HCEC 1CT (cell line): ENCODE data around the gene NCK1.

ENCODE experiments used
- DNase-seq: peaks from one replicate; pipeline ENCODE4 v3.0.0-alpha.2; 2017

Gene NCK1

GRCh38 chr3:136861890-136862616, at the start of gene NCK1:
NCK1 (plus strand) TSS chr3:136862208; CDS start chr3:136928002, 65,794 bp downstream.
- DNase-seq: peak; percentile 98

DNA sequence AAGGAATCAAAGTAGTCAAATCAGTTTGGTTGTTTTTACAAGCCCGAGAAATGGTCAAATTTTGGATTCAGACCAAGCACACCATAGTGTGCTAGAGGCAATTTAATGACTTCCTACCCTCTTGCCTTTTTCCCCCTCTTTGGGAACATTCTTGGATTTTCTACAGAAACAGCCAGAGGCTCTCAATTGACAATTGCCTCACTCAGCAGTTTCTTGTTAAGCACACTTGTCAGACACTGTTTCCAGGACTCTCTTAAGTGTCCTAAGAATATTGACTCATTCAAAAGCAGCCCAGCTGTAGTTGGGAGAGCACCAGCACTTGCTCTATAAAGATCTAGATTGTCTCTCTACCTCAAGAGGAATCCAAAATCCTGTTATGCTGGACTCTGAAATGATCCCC, 44.6 kb upstream of the NCK1 start:
- DNase-seq: peak; percentile 45

GRCh38 chr3:136818191-136818768, 43.7 kb upstream of the NCK1 start:
- DNase-seq: peak; percentile 95

GRCh38 chr3:136818769-136819391, 43.1 kb upstream of the NCK1 start, which contains the start of gene SLC35G2:
SLC35G2 (plus strand) TSS chr3:136819126; CDS start chr3:136854461, 35,335 bp downstream.
- DNase-seq: peak; percentile 42

GRCh38 chr3:136819392-136819730, 42.6 kb upstream of the NCK1 start:
- DNase-seq: peak; percentile 85

- DNase-seq: peak; percentile 52
Measured at GRCh38 chr3:136819731-136820679, 42.0 kb upstream of the NCK1 start.

DNA sequence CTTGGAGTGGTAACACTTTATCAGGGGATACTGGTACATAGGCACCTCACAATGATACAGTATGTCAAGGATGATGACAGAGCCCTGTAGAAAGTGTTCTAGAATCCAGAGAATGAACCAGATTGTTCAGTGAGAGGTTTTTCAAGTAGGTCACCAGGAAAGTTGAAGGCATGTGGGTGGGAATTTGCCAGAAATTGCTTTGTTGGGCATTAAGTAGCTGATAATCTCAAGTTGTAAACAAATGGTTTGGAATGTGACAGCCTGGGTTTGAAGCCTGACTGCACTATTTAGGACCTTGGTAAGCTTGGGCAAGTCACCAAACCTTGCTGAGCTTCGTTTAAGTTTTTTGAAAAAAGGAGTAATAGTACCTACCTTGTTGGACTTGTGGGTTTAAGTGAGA, 30.5 kb upstream of the NCK1 start:
- DNase-seq: no peak

DNA sequence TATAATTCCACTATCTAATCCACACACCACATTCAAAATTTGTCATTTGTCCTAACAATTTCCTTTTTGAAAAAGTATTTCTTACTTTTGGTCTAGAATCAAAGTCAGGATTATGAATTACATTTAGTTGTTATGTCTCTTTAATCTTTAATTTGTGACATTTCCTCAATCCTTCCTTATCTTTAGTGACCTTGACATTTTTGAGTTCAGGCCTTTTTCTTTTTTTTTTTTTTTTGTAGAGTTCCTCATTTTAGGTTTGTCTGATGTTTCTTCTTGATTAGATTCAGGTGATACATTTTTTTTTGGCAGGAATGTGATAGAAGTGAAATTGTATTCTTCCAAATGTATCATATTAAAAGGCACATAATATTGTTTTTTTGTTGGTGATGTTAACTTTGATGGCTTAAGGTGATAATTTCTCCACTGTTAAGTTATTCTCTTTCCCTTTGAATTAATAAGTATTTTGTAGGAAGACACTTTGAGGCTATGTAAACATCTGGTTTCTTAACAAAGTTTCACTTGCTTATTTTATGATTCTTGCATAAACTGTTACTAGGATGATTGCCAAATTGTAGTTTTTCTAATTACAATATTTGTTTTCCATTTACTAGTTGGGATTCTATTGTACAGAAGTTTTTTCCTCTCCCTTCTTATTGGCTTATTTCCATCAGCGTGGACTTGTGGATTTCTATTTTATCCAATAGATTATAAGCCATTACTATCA, 26.8 kb upstream of the NCK1 start:
- no peak for DNase-seq

DNA sequence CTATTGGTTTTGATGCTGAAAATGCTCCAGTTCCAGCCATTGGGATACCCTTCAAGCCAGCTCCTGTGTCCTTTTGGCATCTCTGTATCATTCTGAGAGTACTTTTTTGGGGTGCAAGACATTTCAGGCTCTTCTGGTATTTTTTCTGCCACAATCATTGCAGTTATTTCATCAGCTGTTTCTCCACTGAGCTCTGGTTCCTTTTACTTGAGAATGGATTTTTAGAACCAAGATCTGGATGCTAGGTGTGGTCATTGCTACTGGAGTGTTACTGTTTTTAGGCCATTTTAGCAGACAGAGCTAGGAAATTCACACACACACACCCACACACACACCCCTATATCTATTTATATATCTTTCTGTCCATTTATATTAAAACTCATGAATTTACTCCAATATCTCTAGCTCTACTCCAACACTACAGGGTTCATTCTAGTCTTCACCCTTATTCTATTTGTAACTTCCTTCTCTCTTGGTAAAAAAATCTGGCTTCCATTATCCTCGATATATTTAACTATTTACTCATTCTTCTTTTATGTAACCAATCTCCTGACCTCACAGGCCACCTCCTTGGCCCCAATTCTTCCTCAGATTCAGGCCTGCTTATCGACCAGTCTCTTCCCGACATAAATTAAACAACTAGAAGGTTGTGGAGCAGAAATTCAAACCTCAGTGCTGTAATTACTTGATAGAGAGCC, 26.0 kb upstream of the NCK1 start:
- DNase-seq: peak; percentile 55

DNA sequence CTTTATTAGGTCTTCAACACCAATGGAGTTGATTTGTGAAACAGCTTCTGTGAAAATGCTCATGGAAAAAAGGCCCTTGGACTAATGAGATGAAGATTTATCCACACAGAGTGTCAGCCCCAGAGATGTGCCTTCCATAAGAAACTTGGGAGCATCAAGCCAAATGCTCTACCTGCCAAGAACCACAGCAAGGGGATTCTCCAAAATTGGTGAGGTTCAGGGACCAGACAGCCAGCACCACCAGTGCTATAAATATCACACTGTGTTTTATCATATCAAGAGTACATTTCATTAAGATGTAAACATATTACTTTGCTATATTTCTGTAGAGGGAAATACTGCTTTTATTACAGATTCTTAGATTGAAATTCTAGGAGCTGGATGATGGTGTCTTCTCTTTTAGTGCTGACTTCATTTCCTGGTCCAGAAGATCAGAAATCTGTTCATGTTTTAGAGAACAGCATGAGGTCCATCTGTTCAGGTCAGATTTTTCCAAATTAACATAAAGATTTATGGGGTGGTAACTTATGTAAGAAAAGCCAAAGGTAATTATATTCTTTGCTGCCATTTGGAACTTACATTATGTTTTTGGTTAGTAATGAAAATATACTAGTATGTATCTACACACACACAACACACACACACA, 25.4 kb upstream of the NCK1 start:
- no peak for DNase-seq

DNA sequence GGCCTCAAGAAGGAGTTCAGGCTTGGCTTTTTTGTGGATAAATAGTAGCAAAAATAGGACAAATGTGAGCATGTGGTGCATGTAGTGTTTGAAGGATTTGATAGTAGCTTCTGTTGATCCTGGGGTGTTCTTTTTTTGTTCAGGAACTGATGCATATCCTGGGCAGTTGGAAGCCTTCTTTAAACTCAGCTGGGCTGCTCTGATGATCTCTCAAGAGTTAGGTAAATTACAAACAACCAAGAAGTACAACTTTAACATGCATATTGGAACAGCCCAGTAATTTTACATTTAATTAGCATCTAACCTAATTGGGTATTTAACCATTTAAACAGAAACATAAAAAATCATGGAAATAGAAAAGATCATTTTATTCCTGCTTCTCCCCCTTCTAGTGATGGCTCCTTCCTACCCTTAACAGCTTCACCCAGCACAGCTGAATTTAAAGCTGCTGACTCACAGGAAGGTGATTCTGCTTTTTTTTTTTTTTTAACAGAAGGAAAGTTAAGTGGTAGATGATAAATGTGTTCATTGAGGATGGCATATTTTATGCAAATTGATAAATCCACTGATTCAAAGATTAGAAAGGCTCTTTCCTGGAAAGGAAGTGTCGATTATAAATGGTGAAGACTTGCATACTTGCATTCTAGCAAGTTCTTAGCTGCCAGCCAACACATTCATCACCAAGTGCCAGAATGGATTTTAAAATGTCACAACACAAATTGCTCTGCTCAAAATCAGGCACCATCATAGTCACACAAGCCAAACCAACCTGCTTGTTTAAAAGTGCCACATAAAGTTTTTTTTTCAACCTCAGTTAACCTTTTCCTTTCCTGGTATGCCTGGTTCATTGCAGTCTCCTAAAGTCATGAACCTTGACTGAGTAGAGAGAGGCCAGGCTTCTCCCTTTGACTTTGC, 23.1 kb upstream of the NCK1 start:
- DNase-seq: peak; percentile 69

GRCh38 chr3:136839556-136839931, 22.5 kb upstream of the NCK1 start:
- no peak for DNase-seq

DNA sequence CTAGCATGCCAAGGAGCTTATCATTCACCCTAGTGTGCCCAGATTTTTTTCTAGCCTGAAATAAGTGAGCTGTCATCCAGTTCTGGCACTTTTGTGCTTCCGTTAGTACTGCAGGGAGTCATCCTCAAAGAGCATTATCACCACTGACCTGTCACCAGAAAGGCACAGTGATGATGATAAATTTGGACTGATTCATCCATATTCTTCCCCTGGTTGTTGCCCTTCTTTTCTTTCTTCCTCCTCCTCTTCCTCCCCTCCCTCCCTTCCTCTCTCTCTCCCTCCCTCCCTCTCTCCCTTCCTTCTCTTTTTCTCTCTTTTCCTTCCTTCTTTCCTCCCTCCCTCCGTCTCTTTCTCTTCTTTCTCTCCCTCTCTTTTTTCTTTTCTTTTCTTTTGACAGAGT, 21.8 kb upstream of the NCK1 start:
- no peak for DNase-seq

GRCh38 chr3:136842294-136842693, 19.7 kb upstream of the NCK1 start:
- no peak for DNase-seq

GRCh38 chr3:136844724-136845123, 17.3 kb upstream of the NCK1 start:
- DNase-seq: no peak

DNA sequence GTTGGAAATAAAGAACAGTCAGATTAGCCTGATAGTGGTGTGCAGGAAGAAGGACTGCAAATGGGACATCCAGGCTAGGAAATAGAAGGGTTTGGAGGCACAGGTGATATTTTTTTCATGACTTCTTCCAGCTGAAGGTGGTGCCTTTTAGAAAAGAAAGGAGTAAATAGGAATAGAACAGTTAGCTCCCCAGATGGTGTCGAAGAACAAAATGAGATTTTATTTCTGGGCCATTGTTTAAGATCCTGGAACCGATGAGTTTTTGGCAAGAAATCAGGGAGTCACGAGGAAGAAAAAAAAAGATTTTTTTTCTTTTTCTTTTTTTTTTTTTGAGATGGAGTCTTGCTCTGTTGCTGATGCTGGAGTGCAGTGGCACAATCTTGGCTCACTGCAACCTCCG, 9.8 kb upstream of the NCK1 start:
- no peak for DNase-seq

- no peak for DNase-seq
Measured at GRCh38 chr3:136856665-136857064, 5.3 kb upstream of the NCK1 start.

- no peak for DNase-seq
Measured at GRCh38 chr3:136858381-136858780, 3.6 kb upstream of the NCK1 start.

DNA sequence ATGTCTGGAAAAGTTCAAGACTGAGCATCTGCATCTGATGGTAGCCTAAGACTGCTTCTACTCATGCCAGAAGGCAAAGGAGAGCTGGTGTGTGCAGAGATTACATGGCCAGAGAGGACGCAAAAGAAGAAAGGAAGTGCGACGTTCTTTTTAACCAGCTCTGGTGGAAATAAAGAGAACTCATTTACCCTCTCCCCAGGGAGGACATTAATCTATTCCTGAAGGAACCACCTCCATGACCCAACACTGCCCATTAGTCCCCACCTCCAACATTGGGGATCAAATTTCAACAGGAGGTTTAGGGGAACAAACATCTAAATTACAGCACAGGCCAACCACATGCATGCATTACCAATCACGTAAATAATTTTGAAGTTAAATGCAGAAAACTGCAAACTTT, 1.5 kb upstream of the NCK1 start:
- no peak for DNase-seq

DNA sequence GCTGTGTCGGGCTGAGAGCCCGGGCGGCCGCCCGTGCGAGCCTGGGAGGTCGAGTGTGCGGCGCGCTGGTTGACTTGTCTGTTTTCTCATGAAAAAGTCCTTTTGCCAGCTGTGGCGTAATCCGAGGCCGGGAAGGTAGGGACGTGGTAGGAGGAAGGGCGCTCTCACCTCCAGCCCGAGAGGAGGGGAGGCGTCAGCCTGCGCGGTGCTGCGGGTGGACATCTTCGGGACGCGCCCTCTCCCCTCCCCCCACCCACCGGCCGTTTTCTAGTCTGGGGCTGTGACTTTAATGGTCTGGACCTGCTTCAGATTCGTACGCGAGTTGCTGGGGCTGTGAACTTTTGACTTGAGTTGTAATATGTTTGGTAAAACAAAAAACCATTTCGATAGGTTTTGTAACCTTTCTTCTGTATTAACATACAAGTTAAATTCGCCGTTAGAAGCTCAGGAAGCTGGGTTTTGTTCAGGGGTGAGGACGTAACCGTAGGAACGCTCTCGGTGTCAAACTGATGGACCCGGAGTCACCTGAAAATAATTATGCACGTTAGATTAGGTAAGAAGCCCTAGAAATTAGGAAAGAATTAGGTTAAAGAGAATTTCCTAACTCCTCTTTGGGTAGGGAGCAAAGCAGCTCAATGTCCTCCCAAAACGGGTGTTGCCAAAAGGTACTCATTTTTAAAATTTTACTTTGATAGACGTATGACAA, 762 bp downstream of the NCK1 start:
- peak; percentile 46 for DNase-seq
